ENCODE data around the gene CYP2W1.

Gene CYP2W1

GRCh38 chr7:984361-985126 is 1.6 kb downstream of the CYP2W1 start:
- DNase-seq = no peak

GRCh38 chr7:985127-985416 is 2.1 kb downstream of the CYP2W1 start:
- no peak for DNase-seq

DNA sequence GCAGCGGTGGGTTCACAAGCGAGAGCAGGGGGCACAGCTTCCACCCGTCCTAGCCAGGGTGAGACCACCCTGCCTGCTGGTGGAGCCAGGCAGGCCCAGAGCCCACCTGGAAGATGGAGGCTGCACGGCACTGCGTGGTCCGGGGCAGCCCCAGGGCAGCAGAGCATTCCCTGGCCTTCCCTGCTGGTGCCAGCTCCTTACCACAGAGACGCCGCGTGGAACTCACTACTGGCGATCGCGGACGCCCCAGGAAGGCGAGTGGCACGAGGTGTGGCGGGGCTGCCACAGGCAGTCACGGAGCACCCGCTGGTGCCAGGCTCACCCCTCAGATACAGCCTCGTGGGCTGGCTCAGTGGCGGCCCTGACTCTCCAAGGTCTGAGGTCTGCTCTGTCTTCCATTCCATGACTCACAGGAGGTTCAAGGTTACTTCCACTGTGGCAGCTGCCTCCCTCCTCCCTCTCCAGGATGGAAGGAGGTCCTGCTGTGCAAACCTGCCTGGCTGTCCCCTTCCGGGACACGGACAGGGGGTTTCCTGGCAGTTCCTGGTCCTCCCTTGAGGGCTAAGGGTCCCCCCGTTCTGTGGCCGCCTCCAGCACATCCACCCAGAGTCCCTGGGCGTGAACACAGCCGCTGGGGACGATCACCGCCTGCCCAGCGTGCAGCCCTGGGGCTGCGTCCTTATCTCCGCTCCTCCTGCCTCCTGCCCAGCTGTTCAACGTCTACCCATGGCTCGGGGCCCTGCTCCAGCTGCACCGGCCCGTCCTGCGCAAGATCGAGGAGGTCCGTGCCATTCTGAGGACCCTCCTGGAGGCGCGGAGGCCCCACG is 3.1 kb downstream of the CYP2W1 start:
- no peak for DNase-seq

DNA sequence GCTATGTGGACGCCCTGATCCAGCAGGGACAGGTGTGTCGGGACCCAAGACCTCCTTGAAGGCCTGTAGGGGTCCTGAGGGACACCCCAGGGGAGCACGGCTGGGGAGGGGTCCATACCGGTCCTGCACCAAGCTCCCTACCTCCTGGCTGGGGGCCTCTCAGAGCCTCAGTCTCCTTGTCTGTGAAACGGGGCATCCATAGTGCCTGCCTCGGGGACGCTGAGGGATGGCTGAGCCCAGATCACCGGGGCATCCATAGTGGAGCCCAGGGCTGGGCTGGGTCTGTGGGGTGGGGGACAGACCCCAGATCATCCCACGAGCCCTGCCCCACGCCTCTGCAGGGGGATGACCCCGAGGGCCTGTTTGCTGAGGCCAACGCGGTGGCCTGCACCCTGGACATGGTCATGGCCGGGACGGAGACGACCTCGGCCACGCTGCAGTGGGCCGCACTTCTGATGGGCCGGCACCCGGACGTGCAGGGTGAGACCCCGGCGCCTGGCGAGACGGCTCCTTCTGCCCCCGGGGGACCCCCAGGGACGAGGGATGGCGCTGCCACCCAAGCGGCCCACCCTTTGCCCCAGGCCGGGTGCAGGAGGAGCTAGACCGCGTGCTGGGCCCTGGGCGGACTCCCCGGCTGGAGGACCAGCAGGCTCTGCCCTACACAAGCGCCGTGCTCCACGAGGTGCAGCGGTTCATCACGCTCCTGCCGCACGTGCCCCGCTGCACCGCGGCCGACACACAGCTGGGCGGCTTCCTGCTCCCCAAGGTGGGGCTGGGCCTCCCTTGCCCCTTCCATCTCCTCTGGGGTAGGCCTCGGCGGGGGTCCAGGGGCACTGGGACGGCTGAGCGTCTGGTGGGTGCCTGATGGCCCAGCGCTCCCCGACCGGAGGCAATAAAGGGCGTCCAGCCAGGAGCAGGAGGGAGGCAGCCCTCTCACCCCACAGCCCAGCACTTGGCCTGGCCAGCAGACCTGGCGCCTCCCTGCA is 4.1 kb downstream of the CYP2W1 start:
- DNase-seq = no peak

DNA sequence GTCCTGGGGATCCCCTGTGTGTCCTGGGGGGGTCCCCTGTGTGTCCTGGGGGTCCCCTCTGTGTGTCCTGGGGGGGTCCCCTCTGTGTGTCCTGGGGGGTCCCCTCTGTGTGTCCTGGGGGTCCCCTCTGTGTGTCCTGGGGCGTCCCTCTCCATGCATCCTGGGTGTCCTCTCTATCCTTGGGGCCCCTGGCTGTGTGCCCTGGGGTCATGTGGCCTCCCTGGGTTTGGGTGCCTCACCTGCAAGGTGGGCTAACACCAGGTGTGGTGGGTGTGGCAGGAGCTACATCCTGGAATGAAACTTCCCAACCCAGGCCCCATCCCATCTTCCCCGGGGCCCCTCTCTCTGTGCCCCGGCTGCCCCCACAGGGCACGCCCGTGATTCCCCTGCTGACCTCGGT is 4.9 kb downstream of the CYP2W1 start:
- no peak for DNase-seq

GRCh38 chr7:988426-988911 is 5.5 kb downstream of the CYP2W1 start:
- DNase-seq = no peak

DNA sequence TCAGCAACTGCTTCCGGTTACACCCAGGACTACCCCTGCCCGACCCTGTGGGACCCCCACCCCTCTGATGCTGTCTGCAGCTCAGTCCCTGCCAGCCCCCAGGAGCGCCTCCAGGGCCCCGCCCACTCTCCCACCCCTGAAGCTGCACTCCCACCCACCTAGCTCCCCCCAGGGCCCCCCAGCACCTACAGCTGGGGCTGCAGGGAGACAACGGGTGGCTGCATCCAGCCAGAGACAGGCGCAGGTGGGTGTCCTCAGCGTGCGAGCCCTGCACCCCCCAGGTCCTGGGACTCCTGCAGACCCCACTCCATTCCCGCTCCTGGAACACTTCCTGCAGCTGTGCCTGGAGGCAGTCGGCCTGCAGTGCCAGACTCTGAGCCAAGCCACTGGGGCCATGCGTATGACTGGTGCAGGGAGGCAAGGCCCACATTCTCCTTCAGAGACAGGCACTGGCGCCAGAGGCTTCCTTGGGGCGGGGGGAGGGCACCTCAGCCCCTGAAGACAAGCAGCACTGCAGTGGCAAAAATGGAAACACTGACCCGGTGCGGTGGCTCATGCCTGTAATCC is 6.1 kb downstream of the CYP2W1 start:
- no peak for DNase-seq

- no peak for DNase-seq
Measured at GRCh38 chr7:990352-990932, 7.5 kb downstream of the CYP2W1 start.

- DNase-seq = no peak
Measured at GRCh38 chr7:990933-991728, 8.2 kb downstream of the CYP2W1 start.

GRCh38 chr7:991729-992656 is 9.0 kb downstream of the CYP2W1 start:
- DNase-seq = no peak

DNA sequence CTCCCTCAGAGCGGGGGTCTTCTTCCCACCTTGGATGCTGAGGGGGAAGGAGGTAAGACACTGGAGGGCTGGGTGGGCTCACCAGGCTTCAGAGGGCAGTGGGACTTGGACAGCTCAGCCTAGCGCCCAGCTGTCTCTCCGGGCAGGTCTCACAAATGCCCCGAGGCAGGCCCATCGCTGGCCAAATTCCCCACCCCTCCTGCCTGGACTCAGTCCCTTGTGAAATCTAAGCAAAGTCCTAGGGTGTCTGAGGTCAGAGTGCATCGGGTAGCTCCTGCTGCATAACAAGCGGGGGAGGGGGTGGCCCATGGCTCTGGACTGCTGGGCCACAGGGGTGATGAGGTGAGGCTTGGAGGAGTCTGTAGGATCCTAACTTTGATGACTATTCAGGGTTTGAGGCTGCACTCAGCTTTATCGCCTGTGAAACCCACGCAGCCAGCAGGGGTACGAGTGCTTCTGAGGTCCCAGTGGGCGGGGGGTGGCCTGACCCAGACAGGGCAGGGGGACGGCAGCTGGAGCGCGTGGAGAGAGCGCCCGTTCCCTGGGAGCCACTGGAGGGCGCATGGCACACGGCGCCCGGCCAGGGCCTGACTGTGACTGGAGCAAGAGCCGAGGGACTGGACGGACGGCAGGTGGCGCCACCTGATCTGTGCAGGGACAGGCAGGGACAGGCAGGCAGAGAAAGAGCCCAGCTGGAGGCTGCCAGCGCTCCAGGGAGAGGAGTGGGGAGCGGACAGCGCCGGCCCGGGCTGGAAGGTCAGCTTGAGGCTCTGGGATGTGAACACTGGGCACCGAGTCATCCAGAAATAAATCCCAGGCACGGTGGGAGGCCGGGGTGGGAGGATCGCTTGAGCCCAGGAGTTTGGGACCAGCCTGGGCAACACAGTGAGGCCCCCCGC is 10.0 kb downstream of the CYP2W1 start:
- DNase-seq = peak; percentile 88

DNA sequence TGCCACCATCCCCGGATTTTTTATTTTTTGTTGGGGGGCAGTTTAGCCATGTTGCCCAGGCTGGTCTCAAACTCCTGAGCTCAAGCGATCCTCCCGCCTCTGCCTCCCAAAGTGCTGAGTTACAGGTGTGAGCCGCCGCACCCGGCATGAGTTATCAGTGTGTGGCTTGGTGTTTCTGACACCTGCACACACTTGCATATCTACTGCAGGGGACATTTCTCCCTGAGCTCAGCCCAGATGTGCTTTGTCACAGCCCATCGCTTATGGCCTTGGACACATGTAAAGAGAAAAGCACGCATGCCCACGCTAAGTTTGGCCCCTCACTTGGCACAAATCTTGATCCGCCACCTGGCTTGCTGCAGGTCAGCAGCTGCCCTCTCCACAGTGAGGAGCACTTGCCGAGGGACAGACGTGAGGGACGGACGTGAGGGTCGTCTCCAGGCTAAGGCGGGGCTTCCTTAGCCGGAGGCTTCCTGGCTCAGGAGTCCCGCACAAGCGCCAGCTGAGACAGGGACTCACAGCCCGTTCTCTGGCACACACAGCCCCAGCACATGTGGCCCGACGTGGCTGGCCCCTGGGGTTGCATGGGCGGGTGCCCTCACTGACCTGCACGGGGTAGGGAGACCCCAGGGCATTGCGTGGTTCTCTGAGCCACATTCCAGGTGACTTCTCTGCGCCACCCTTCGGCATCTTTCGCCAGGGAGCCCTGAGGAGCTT is 11.8 kb downstream of the CYP2W1 start:
- DNase-seq = no peak

- no peak for DNase-seq
Measured at GRCh38 chr7:995571-995970, 12.6 kb downstream of the CYP2W1 start.

DNA sequence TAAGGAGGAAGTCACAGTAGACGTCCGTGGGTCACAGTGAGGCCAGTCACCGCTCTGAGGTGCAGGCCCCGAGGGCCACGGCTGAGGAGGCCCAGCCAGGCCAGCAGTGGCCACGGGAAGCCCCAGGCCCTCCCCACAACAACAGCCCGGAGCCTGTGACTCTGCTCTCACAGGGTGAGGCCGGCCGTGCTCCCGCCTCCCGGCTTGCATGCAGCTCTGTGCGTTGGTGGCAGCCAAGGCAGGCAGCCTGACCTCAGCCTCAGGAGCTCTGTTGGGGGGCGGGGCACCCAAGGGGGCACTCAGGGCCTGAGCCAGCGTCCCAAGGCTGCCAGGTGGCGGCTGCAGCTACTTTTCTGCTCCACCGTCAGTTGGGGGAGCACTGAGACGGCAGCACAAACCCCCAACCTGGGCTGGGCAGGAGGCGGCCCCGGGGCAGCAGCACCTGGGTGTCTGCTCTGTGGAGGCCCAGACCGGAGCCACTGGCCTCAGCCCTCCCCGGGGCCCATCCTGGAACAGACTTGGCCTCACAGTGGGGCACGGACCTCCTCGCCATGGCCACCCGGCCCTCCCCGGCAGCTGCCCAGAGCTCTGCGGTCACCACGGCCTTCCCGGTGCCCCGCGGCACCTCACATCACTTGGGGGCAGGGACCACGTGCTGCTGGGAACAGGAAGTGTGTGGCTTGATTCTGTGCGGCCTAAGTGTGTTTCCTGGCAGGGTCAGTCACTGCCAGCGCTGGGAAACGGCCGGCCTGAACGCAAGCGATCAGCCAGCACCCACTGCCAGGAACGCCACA is 13.3 kb downstream of the CYP2W1 start:
- no peak for DNase-seq

DNA sequence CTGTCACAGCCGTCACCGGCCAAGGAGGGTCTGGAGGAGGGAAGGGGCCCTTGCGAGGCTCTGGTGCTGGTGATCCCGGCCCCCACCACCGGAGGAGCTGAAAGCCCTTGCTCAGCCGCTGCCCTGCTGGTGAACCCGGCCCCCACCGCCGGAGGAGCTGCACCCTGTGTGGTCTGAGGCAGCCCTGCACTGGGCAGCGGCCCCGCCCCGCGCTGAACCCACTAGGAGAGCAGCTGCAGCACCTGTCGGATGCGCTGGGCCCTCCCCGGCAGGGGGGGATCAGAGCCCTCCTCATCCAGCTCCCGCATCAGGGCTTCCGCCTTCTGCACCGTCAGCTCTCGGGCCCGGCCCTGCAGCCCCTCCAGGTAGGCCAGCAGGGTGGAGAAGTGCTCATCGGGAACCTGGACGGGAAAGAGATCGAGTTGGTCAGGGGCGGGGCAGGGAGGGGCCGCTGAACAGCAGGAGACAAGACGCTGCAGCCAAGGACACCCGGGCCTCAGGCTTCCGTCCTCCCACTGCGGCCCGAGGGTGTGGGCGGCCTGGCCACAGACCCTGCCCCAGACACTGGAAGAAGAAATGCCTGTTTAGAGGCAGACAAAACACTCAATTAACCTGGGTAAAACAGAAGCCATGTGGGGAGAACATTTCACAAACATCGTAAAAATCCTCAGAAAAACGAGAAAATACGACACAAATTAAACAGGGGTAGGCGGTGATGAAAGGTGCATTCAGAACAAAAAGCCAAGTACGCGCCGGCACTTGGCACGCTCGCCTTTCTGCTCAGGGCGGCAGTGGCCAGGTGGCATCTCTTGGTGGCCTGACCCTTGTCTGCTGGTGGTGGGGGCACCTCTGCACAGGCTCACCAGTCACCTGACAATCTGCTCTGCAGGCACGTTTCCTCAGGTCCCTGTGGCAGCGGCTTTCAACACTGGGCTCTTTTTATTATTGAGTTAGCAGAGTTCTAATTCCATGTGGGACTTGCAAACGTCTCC is 14.7 kb downstream of the CYP2W1 start:
- no peak for DNase-seq

DNA sequence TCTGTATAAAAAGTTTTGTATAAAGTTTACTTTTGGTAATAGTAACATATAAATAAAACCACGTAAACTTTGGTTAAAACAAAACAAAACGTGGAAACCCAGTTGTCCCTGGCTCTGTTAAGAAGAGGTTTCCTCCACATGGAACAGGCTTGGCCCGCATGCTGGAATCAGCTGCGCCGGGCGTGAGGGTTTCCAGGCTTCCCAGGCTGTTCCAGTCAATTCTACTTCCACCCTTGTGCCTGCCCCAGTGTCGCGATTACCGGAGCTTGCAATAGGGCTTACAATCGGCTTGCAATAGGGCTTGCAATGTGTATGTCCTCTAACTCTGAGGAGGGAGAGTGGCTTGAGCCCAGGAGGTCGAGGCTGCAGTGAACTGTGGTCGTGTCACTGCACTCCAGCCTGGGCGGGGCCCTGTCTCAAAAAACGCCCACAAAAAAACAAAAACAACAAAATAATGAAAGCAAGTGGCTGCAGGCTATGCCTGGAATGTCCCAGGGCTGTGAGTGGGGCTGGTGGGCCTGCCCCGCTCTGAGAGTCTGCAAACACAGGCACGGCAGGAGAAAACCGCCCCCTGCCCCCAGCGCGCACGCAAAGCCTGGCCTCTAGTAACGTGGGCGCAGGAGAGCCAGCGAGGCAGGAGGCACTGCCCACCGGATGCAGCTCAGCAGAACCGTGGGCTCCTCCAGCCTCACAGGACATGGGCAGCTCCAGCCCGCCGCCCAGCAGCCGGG is 16.3 kb downstream of the CYP2W1 start:
- DNase-seq = no peak
